ENCODE results near the gene SNRNP200.
A peak's percentile ranks its signal among the peaks of the same experiment; 100 is the strongest.

Gene SNRNP200
- total RNA-seq, result 347 to 802 (median 493) reads per million in 4 experiments

- DNase-seq, result peak; percentile 87
Measured at GRCh38 chr2:96305091-96305978, at the start of gene SNRNP200. Gene SNRNP200, minus strand, starts transcription at chr2:96305546. Its CDS starts 109 bp downstream, at chr2:96305437.

GRCh38 chr2:96354492-96354891, 49.1 kb upstream of the SNRNP200 start:
- DNase-seq, result no peak

GRCh38 chr2:96353606-96354101, 48.3 kb upstream of the SNRNP200 start:
- no peak for DNase-seq

DNA sequence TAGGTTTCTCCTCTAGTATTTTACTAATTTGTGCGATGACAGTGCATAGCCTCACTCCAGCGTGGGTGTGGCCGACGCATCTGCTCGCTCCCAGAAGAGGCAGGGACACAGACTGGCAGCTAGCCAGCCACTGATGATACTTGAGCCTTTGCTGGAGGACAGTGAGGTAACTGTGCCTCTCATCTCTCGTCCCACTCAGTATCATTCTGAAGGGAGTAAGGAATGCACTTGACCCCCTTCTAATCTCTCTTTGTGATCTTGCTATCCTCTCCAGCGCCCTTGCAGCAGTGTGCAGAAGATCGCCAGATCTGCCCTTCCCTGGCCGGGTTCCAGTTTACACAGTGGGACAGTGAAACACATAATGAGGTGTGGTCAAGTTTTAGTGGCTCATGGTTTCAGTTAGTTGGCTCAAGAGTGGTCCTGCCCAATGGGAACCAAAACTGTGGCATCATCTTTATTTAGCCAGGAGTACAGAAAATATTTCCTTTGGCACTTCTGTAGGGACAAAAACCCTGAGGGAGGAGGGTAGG, 47.8 kb upstream of the SNRNP200 start:
- DNase-seq, result no peak

- no peak for DNase-seq
Measured at GRCh38 chr2:96347395-96347794, 42.0 kb upstream of the SNRNP200 start.

- no peak for DNase-seq
Measured at GRCh38 chr2:96345868-96346462, 40.6 kb upstream of the SNRNP200 start.

DNA sequence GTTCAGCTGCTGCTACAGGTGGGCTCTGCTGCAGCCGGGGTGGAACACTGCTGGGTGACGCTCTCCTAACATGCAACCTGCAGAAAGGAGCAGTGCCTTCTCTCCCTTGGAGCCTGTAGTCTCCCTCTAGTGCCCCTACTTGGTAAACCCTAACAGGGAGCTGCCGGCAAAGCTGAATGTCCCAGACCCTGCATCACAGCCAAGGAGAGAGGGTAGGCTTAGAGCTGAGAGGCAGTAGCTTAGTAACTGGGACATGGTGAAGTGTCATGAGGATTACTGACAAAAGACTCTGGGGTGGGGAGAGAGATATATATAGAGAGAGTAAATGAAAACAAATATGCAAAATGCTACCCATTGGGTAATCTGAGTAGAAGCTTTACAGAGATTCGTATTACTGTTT, 40.1 kb upstream of the SNRNP200 start:
- DNase-seq, result no peak

- no peak for DNase-seq
Measured at GRCh38 chr2:96344011-96344410, 38.7 kb upstream of the SNRNP200 start.

DNA sequence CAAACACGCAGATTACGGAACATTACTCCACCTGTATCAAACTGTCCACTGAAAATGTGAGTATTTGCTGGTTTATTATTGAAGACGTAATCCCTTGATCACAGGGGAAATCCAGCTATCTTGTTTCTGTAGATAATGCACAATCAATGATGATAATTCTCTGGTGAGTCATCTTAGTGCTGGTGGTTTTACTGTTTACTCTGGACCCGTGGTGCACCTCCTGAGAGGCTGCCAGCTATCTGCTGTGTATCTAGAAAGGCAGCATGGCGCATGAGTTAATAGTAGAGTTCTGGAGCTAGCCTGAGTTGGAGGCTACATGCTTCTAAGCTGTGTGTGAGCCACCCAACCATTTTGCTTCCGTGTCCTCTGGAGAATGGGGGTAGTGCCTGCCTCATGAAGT, 36.7 kb upstream of the SNRNP200 start:
- DNase-seq, result no peak

GRCh38 chr2:96341641-96342040, 36.3 kb upstream of the SNRNP200 start:
- DNase-seq, result no peak

- no peak for DNase-seq
Measured at GRCh38 chr2:96340493-96341414, 35.4 kb upstream of the SNRNP200 start.

DNA sequence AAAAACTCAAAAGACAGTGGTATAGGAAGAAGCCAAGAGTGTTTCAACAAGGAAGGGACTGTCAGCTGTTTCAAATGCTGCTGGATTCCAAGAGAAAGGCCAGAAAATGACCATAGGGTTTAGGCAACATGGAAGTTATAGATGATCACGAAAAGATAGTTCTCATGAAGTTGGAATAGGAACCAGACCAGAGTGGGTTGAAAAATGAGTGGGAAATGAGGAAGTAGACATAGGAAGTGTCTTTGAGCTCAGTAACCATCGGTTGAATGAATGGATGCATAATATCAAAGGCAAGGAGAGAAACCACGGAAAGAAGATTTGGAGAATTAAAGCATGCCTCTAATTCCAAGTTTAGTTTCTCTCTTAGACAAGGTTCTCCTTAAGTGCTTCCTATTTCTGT, 31.5 kb upstream of the SNRNP200 start:
- DNase-seq, result no peak

DNA sequence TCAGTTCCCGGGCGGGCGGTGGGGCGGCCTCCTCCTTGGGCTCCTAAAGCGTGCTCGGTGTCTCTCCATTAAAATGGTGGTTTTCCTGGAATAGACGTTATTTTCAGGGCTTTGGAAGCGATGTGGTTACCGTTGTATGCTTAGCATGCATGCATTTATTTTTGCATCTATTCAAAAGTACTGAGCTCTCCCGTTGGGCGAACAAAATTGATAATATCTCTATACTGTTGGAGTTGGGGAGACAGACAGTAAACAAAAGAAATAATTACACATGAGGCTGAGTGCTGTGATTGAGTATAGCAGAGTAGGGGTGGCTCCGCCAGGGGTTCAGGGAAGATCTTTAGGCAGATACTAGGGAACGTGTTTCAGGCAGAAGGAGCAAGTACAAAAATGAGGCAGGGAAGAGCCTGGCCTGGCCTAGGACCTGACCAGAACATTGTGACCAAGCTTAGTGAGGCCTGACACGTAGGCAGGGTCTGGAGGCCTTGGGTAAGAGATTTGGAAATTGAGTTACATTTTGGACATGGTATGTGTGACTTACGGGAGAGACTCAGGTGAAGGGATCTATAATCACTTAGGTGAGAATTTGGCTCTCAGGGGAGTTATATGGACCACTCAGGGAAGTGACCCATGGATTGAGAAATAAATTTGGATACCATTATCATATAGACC, 30.9 kb upstream of the SNRNP200 start:
- no peak for DNase-seq

GRCh38 chr2:96333708-96334107, 28.4 kb upstream of the SNRNP200 start:
- DNase-seq, result no peak

DNA sequence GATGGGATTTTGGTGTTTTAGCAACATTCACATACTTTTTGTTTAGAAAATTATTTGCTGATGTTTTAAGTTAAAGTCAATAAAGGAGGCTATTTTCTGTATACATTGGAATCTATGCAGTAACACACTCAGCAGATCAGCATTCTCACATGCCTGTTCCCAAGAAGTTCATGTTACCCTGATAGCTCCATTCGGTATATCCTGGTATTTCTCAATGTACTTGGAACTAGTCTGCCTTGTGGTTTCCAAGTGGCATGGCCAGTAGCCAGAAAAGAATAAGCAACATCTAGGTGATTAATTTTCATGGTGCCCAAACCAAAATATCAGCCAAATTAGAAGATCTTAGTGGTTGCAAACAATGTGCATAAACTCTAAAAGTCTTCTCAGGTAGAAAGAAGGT, 25.1 kb upstream of the SNRNP200 start:
- DNase-seq, result no peak

DNA sequence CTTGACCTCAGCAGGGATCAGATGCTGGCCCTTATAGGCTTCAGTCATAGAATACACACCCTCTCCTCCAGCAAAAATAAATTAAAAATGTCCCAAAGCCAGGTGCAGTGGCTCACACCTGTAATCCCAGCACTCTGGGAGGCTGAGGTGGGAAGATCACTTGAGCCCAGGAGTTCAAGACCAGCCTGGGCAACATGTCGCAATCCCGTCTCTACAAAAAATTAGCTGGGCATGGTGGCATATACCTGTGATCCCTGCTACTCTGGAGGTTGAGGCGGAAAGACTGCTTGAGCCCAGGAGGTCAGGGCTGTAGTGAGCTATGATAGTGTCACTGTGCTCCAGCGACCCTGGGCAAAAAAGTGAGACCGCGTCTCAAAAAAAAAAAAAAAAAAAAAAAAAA, 24.5 kb upstream of the SNRNP200 start:
- no peak for DNase-seq

- no peak for DNase-seq
Measured at GRCh38 chr2:96329456-96329855, 24.1 kb upstream of the SNRNP200 start.

GRCh38 chr2:96326990-96327820, 21.9 kb upstream of the SNRNP200 start:
- no peak for DNase-seq

DNA sequence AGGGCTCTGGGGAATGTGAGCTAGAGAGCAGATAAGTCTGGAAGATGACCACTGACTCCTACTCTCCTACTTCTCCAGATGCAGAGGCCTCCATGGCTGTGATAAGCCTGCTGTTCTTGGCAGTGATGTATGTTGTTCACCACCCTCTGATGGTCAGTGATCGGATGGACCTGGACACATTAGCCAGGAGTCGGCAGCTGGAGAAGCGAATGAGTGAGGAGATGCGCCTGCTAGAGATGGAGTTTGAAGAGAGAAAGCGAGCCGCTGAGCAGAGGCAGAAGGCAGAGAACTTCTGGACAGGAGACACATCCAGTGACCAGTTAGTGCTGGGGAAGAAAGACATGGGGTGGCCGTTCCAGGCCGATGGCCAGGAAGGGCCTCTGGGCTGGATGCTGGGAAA, 21.2 kb upstream of the SNRNP200 start:
- no peak for DNase-seq

DNA sequence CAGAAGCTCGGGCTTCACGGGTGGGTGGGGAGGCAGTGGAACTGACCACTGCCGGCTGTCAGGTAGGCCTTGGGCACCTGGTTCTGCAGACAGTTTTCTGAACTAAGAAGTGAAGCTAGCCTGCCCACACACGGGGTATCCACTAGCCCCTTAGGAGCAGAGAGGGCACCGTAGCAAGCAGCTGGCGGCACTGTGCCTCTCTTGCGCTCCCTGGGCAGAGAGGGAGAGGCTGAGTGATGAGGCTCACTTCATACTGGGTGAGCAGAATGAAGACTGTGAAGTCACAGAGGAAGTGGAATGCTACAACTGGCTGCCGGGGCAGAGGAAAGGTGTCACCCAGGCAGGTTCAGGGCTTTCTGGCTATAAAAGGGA, 20.5 kb upstream of the SNRNP200 start:
- DNase-seq, result no peak
